Cardiac muscle cell (in vitro differentiated cells and primary cell): ENCODE results near the gene ENPP7. TPM values are rescaled to one million over a fixed set of nuclear protein-coding genes. Genes with fewer than 3 reads are reported as not detected.
A peak's percentile ranks its signal among the peaks of the same experiment; 100 is the strongest.

Source experiments
- DNase-seq, 2 donors: peaks; one replicate each; pipeline versions ENCODE4 v3.0.0 to v3.0.0-alpha.2; 2010 to 2017; ENCODE audit warnings: low read depth in 1 of 2, low spot score in 1 of 2
- H3K27ac ChIP-seq: fragments of 200-600 bp; sonication (generic); 2 replicates; pipeline ENCODE4 v1.5.1; 2016
- H3K27me3 ChIP-seq: fragments of 200-600 bp; sonication (generic); 2 replicates; pipeline ENCODE4 v1.6.0; 2016; ENCODE audit warnings: control low read depth
- H3K36me3 ChIP-seq: fragments of 200-600 bp; sonication (generic); 2 replicates; pipeline ENCODE4 v1.5.1; 2016; ENCODE audit warnings: control low read depth
- H3K4me1 ChIP-seq: fragments of 200-600 bp; sonication (generic); 2 replicates; pipeline ENCODE4 v1.8.1; 2017; ENCODE audit warnings: low read depth, mild to moderate bottlenecking, mixed run types
- H3K4me3 ChIP-seq: fragments of 200-600 bp; sonication (generic); 2 replicates; pipeline ENCODE4 v1.5.1; 2016; ENCODE audit warnings: mild to moderate bottlenecking
- H3K9me3 ChIP-seq: fragments of 200-600 bp; sonication (generic); 2 replicates; pipeline ENCODE4 v1.5.1; 2017; ENCODE audit warnings: low read depth, mild to moderate bottlenecking, control low read depth
- polyA plus RNA-seq: library from polyadenylated mRNA; unstranded; fragments of >200 nt; fragmentation: Nextera tagmentation; extraction: Ambion mirVana; gene quantifications from 2 replicates; pipeline ENCODE4 v1.2.1, GENCODE V29; 2016
- total RNA-seq: library from RNA; depleted of rRNA; stranded (reverse); fragments of >200 nt; gene quantifications from 2 replicates; pipeline ENCODE4 v1.2.3, GENCODE V29; 2016
- TF ChIP-seq, protein P1 (sequence below): IDR thresholded peaks from 2 replicates; pipeline ENCODE4 v1.5.1; 2012; ENCODE audit warnings: low read depth, mild to moderate bottlenecking, low read length

The ENPP7 gene
- total and polyA plus RNA-seq, 2 experiments from 2014 or later: not detected

DNA sequence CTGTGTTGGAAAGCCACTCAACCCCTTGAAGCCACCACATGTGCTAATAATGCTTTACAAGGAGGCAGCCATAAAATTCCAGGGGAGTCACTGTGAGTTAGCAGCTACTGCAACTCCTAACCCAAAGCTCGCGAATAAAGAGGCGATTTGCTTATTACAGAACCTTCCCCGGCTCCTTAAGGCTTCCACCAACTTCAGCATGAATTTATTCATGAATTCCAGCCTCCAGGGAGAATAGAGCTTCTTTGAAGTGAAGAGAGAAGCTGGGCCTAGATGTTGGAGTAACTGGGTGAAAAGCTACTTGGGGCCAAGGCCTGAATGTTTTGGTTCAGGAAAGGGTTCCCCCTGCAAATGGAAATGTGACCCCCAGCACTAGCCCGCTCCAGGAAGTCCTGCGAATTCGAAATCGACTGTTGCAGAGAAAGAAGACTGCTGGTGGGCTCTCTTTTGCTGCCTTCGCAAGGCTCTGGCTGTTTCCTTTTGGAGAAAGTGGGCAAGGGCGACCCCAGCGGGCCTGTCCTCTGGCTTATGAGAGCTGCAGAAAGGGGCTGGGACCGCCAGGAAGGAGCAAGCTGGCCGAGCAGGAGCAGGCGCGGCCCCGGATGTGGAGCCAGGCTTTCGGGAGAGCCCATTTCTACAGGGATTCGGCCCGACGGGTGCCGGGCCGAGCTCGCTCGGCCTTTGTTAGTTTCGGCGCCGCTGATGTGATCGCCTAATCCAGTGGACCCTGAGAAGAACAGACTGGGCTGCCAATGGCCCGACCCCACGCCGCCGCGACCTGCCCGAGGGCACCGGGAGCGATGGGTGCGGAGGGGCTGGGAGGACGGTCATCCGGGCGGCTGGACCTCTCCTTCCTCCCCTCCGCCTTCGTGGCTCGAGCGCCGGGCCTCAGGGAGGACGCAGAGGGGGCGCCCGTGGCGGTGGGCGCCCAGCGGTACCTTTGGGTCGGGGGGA is 58.5 kb downstream of the ENPP7 start:
- H3K27me3 ChIP-seq: peaks cover 63% of the 10 kb centered on the region
- peaks cover 7% of the 10 kb centered on the region for H3K36me3 ChIP-seq
- no peak overlapping the region for H3K27ac ChIP-seq
- peaks cover 26% of the 10 kb centered on the region for H3K4me1 ChIP-seq
- H3K4me3 ChIP-seq: peak overlapping the region; percentile 17
- no peaks in the 10 kb centered on the region for H3K9me3 ChIP-seq
- DNase-seq: peak in 1 of 2 donors; percentile 69
- TF ChIP-seq, protein P1, sequence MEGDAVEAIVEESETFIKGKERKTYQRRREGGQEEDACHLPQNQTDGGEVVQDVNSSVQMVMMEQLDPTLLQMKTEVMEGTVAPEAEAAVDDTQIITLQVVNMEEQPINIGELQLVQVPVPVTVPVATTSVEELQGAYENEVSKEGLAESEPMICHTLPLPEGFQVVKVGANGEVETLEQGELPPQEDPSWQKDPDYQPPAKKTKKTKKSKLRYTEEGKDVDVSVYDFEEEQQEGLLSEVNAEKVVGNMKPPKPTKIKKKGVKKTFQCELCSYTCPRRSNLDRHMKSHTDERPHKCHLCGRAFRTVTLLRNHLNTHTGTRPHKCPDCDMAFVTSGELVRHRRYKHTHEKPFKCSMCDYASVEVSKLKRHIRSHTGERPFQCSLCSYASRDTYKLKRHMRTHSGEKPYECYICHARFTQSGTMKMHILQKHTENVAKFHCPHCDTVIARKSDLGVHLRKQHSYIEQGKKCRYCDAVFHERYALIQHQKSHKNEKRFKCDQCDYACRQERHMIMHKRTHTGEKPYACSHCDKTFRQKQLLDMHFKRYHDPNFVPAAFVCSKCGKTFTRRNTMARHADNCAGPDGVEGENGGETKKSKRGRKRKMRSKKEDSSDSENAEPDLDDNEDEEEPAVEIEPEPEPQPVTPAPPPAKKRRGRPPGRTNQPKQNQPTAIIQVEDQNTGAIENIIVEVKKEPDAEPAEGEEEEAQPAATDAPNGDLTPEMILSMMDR: no peak

DNA sequence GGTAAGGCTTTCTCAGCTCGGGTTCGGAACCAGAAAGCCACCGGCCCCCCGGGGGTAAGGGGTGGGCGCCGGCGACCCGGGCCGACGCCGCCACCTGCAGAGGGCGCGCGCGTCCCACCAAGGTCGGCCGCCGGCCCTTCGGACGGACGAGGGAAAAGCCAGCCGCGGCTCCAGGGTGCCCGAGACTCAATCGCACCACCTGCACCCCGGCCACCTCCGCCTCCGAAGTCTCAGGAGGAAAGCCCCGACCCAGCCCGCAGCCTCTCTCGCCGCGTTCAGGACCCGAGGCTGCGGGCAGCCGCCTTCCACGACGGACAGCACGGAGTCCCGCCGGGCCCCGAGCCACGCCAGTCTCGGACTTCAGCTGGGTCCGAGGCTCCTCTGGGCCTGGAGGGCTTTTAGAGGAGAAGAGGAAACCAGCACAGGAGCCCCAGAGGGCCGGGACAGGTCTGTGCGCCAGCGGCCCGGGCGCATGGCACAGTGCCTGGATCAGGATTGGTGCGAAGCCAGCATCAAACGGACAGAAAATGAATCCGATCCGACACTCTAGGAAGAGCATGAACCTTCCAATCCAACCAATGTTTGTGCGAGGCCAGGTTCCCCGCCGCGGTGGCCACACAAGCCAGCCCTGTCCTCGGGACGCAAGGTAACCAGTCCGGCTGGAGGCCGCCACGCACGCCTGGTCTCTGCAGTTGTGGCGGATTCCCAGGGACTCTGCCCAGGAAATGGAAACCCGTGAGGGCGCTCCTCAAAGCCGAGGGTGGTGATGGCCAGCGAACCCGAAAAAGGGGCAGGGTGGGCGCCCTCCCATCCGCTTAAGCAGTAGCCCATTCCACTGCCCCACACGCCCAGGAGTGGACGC is 59.4 kb downstream of the ENPP7 start:
- Histone ChIP-seq H3K4me1 (peaks cover 29% of the 10 kb centered on the region), H3K27me3 (peaks cover 71% of the 10 kb centered on the region), H3K9me3 (no peaks in the 10 kb centered on the region), H3K27ac (no peak overlapping the region), H3K4me3 (peak overlapping the region; percentile 17), H3K36me3 (peaks cover 2% of the 10 kb centered on the region)
- DNase-seq: peak; percentile 39 to 71
- TF ChIP-seq, protein P1: peak; percentile 75

- no peak overlapping the region for H3K4me3 ChIP-seq
These were observed 60.3 kb downstream of the ENPP7 start for GRCh38 chr17:79790805-79791734.

GRCh38 chr17:79791735-79792161 is 61.0 kb downstream of the ENPP7 start:
- Histone ChIP-seq H3K9me3 (no peaks in the 10 kb centered on the region), H3K4me1 (peaks cover 23% of the 10 kb centered on the region), H3K36me3 (no peaks in the 10 kb centered on the region), H3K27me3 (peaks cover 81% of the 10 kb centered on the region), H3K27ac (no peak overlapping the region), H3K4me3 (no peak overlapping the region)
- TF ChIP-seq, protein P1: no peak
- DNase-seq: no peak

More at GRCh38 chr17:79790805-79791734, 60.3 kb downstream of the ENPP7 start:
- no peaks in the 10 kb centered on the region for H3K9me3 ChIP-seq
- DNase-seq: no peak
- H3K27ac ChIP-seq: no peak overlapping the region
- no peaks in the 10 kb centered on the region for H3K36me3 ChIP-seq
- TF ChIP-seq, protein P1: no peak
- peaks cover 80% of the 10 kb centered on the region for H3K27me3 ChIP-seq
- peaks cover 28% of the 10 kb centered on the region for H3K4me1 ChIP-seq

Other genes with a start within 250 kb of the ENPP7 start
- 0.46 and 0.69 TPM in 2 replicates for gene RBFOX3, start 119.9 kb upstream of the ENPP7 start, total RNA-seq
- 1.9 and 3.5 TPM in 2 replicates for gene RBFOX3, start 119.9 kb upstream of the ENPP7 start, polyA plus RNA-seq
- 35.3 and 51.1 TPM in 2 replicates for gene CBX2, start 47.2 kb downstream of the ENPP7 start, total RNA-seq
- 25.8 and 28.8 TPM in 2 replicates for gene CBX2, start 47.2 kb downstream of the ENPP7 start, polyA plus RNA-seq
- gene CBX8, start 66.1 kb downstream of the ENPP7 start, total RNA-seq: 16.7 and 20.3 TPM in 2 replicates
- 8.2 and 13.8 TPM in 2 replicates for gene CBX8, start 66.1 kb downstream of the ENPP7 start, polyA plus RNA-seq
- 78.2 and 91.6 TPM in 2 replicates for gene CBX4, start 108.5 kb downstream of the ENPP7 start, total RNA-seq
- gene CBX4, start 108.5 kb downstream of the ENPP7 start, polyA plus RNA-seq: 43.6 and 51.9 TPM in 2 replicates